HuH-7 (cell line): ENCODE data around the gene MCC.

ENCODE experiments used
- DNase-seq: peaks from one replicate; pipeline ENCODE4 v3.0.0; 2011; ENCODE audit warnings: low spot score

Gene MCC

GRCh38 chr5:113223315-113223714 lies 264.9 kb downstream of the MCC start:
- DNase-seq, result no peak

DNA sequence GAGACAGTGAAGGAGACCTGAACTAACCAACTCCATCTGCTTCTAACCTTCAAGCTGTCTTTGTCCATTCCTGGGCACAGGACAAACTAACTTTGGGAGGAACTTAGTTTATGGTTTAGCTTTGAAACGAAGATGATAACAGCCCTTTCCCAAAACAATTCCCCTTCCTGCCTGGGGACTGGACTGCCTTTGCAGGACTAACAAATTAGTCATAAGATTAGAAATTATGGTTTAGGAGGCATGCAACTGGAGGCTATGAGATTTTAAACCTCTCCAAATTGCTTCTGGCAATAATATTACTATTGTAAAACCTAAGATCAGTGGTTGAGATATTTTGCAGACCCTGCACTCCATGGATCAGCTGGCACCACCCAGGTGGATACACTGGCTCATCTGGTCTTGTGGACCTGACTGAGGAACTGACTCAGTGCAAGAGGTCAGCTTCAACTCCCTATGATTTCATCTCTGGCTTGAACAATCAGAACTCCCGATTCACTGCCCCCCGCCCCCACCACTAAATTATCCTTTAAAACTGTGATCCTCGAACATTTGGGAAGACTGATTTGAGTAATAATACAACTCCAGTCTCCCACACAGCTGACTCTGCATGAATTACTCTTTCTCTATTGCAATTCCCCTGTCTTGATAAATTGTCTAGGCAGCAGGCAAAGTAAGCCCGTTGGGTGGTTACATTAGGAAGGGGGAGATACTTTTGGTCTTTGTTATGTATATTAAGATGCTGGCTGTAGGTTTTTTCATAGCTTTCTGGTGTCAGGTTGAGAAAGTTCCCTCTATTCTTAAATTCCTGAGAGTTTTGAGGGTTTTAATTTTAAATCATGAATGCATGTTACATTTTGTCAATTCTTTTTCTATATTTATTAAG lies 266.7 kb downstream of the MCC start:
- DNase-seq, result no peak

DNA sequence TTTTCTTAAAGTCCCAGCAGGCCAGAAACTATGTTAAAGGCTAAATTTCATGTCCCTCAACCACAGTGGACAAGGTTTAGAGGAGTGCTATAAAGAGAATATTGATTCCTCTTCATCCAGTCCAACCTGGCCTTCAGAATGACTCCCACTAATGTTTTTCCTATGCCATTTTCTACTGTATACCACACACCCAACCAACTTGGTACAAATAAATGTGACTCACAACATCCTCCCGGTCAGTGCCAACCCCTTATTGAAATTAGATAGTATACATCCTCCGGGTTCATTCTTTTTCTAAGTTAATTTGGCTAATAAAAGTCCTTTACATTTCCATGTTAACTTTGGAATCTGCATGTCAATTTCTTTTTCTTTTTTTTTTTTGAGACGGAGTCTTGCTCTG lies 268.6 kb downstream of the MCC start:
- no peak for DNase-seq

DNA sequence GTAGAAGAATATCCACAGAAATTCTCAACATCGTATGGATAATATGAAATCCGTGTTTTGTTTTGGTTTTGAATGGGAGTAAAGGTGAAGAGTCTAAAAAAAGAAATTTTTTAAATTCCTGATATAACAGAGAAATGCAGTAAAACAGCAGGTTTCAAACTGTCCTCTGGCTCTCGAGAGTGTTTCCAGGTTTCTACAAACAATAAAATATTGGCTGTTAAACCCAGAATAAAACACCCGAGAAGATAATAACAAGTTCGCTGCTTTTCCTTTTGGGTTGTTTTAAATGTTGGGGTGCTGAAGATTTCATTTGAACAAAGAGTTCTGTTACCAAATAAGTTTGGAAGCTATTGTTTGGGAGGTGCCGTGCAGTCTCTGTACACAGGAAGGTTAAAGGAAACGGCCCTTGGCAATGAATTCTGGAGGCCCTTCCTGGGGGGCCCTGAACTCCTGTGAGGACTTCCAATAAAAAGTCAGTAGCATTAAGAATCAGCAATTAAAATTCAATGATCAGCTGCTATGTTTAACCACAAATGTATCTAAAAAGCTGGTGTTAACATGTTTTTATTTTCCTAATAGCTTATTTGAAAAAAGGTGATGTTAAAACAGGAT lies 269.2 kb downstream of the MCC start:
- no peak for DNase-seq

DNA sequence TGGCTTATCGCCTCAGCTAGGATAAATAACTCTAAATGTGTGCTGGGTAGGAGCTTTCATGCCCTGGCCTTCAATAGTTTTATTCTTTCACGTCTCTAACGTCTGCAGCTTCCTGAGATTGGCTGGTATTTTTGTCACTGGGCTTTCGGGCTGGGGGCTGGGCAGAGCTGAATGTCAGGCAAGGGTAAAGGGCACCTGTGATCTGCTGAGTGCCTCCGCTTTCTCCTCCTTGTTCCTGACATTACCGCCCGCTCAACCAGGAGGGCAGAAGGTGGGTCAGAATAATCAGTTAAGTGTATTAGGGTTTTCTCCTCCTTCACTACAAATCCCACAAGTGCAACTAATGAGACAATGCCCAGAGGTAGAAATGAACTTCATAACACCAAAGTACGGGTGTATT lies 270.1 kb downstream of the MCC start:
- peak; percentile 28 for DNase-seq

DNA sequence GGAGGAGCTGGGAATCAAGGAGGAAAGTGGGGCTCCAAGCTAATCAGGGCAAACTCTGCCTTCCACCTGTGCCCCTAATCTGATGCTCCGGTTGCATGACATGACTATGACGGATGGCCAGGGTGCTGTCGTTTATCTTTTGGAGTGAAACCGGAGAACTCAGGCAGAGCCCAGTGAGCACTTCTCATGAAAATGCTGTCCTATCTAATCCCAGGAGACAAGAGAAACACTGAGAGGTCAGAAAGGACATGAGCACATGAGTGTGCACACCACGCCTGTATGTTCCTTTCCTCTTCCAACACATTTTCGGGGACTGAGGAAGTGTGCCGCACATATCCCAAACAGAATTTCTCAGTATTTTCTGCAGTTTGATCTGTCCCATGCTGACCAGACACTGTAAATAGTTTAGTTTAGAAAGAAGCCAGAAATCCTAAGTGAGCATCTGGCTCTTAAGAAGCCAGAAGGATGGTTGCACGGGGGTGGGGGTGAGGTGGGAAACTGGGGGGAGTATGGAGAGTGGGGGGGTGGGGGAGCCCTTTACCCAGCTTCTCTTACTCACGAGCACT lies 270.6 kb downstream of the MCC start:
- no peak for DNase-seq

- DNase-seq, result no peak
These were observed 271.7 kb downstream of the MCC start for GRCh38 chr5:113216545-113216944.

DNA sequence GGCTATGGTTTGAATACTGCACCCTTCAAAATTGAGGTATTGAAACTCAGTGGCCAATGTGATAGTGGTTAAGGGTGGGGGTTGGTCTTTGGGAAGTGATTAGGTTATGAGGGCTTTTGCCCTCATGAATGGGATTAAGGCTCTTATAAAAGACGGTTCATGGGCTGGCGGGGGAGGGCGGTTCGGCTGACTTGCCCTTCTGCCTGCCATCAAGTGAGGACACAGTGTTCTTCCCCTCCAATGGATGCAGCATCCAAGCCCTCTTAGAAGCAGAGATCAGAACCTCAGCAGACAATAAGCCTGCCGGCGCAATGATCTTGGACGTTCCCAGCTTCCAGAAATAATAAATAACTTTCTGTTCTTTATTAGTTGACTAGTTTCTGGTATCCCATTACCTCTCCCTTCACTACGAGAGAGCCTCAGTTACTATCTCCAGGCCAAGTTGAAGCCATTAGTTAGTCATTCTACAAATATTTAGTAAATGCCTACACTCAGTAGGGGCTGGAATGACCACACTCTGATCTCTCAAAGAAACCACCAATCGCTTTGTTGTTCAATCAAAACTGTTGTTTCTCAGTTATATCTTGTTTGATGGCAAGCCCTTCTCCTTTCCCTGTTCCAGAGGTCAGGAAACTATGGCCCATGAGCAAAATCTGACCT lies 272.7 kb downstream of the MCC start:
- DNase-seq, result no peak

GRCh38 chr5:113214606-113215323 lies 273.5 kb downstream of the MCC start:
- DNase-seq, result no peak

GRCh38 chr5:113213551-113214425 lies 274.5 kb downstream of the MCC start:
- DNase-seq, result no peak

DNA sequence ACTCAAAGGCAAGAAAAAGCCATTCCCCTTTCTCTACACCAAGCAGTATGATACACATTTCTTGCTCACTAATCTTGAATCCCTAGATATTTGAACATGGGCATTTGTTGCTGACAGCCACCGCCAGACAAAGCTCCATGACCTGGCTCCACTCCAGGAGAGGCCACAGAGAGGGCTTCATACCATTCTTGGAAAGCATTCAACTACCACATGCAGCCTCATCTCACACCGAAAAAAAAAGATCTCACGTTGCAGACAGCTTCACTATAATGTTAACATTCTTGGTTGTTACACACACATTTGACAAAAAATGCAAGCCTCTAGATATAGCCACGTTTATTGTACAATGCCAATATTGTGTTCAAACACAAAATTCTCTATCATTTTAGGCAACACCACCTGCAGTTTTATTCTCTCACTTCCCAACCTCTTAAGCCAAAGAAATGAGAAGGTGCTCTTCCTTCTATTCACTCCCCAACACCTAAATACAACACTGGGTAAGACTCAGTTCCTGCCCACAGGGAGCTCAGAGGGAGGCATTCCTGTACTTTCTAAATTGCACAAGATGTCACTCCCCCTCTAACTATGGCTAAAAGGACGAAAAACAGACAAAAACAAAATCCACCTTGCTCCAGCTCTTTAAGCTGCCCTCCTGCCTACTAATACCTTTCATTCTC lies 275.9 kb downstream of the MCC start:
- DNase-seq, result no peak

- no peak for DNase-seq
These were observed 278.8 kb downstream of the MCC start for GRCh38 chr5:113209498-113209897.

DNA sequence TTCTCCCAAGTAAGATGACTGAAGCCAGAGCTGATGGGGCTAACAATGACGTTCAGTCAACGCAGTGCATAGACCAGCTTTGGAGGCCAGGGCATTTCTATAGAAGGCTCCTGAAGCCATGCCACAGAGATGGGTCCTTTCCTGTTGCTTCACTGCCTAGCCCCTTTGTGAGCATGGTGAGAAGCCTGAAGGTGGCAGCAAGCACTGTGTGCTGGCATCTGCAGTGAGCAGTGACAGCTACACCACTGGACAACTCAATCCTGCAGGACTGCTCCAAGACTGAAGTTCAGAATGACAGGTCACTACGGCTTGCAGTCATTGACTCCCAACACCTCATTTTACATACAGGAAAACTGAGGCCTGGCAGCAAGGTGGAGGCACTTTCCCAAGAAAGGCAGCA lies 282.4 kb downstream of the MCC start:
- no peak for DNase-seq

- DNase-seq, result no peak
These were observed 282.9 kb downstream of the MCC start for GRCh38 chr5:113205323-113205722.

DNA sequence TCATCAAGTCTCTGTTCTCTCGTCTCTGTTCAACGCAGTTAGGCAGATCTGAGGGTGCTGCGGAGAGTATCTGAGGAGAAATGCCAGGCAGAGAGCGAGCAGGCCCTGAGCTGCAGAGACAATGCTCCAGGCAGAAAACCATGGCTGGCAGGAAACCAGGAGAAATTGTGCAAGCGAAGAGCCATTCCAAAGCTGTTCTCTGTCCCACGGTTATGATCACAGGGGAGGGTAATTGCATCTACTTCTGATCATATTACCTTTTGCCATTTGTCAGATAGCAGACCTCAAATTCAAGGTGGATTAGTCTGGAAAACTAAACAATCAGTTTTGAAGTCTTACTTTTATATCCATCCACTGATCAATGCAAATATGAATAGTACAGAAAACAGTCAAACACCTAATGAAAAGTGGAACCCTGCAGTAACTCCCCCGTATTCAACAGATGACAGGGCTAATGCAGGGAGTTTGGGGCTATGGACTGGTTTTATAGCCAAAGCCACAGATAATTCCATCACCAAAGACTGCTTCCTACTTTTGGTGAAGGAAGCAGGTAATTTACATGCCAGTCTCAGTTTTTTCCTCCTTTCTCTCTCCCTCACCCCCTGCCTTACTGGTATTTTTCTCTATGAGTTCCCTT lies 283.6 kb downstream of the MCC start:
- no peak for DNase-seq

DNA sequence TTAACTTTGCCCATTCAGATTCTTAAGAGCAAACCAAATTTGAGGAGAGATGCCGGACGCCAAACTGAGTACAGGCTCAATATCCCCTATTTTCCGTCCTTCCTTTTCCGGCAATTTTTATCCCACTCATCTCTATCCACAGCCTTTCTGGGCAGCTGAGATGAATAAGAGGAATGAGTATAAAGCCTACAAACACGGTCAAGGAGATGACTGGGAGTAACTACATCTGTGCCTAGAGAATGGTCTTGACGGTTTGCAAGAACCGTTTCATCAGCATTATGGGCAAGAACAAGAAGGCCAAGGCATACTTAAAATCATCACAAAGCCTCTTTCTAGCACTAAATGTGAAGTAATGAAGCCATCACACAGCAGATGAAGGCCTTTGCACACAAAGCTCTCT lies 284.3 kb downstream of the MCC start:
- no peak for DNase-seq

DNA sequence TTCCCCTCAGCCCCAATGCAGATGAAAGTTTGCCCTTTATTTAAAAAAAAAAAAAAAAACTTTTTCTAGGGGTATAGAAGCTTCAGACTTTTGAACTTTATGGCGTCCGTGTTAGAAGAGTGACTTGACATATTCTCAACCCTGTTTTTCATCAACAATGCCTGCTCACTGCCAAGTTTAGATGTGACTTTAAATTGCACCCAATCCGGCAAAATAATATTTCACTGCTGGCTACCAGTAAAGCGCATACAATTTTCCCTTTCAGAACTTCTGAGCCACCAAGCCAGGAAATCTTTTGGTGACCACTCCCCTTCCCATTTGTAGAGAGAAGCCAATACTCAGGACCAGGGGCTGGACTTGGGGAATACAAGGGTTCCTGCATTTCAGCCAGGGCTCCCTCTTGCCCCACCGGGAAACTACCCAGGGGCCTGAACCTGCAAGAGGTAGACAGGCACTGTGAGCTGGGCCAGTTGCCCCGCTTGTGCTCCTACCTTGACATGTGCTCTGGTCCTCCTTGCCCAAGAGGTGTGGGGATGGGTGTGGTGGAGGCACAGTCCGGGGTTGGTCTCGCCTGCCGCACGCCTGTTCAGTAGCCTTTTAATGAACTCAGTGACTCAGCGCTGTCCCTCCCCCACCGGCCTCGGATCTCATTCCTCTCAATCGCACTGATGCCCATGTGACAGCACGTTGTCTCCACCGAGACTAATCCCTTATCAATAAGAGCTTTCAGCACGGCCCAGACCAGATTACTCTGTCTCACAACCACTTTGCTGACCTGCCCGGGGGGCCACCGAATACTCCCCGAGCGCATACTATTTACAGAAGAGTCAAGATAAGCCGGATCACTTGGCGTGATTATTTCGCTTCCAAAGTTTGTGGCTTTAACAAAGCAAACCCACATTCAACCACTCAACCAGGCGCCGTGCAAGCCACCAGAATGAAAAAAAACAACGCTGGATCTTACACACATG lies 285.2 kb downstream of the MCC start:
- peak; percentile 62 for DNase-seq

- no peak for DNase-seq
These were observed 286.0 kb downstream of the MCC start for GRCh38 chr5:113202287-113202686.

DNA sequence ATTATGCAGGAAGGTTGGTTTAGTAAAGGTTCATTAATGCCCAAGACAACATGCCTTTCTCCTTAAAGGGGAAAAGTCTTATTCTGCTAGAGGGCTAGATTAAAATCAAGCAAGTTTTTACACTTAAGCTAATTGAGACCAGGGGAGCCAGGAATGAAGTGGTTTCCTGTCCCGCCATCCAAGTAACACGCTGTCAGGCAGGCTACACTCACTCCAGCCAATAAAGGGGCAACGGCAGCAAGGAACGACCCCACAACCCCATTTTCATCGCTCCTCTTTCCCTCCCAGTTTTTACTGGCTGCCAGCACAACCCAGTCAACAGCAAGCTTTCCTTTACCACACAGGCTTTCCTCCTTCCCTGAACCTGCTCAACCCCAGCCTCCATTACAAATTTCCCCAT lies 286.5 kb downstream of the MCC start:
- no peak for DNase-seq
